Activated naive CD8-positive, alpha-beta T cell treated with anti-CD3 and anti-CD28 coated beads, Interleukin-2, amount 50 U/mL, for 16 hours (primary cell): Measurements from ENCODE around the gene ITCH.
"Not testable (repeated sequence)": the region's sequence is repeated elsewhere in the genome, so short reads cannot be mapped to it uniquely, and the experiment has no call there.

Experiments used
- DNase-seq: peaks from one replicate; pipeline ENCODE4 v3.0.0-alpha.2; 2020; ENCODE audit warnings: low read depth, low spot score

Gene ITCH

DNA sequence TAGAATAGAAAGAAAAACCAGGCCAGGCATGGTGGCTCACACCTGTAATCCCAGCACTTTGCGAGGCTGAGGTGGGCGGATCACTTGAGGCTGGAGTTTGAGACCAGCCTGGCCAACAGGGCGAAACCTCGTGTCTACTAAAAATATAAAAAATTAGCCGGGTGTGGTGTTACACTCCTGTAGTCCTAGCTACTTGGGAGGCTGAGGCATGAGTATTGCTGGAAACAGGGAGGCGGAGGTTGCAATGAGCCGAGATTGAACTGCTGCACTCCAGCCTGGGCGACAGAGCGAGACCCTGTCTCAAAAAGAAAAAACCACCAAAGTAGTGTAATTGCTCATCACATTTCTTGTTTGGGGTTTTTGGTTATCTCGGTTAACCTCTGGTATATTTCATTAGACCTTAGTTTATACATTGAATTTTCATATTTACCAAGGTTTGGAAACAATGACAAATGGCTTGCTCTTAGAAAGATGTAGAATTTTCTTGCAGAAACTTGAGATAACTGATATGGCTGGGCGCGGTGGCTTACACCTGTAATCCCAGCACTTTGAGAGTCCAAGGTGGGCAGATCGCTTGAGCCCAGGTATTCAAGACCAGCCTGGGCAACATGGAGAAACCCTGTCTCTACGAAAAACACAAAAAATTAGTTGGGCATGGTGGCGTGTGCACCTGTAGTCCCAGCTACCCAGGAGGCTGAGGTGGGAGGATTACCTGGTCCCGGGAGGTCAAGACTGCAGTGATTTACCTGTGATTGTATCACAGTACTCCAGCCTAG is 14.2 kb downstream of the ITCH start:
- no peak for DNase-seq

DNA sequence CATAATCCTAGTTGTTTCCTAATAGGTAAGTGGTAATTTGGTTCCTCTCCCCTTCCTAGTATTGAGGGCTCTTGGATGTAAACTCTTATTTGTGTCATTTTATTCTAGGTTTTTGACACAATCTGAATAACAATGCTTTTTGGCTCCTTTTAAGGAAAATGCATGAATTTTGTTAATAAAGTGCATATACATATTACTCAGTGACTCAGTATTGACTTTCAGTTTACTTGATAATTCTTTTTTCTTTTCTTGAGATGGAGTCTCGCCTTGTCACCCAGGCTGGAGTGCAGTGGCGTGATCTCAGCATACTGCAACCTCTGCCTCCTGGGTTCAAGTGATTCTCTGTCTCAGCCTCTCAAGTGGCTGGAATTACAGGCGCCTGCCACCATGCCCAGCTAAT is 19.1 kb downstream of the ITCH start:
- no peak for DNase-seq

GRCh38 chr20:34382877-34383455 is 19.9 kb downstream of the ITCH start:
- DNase-seq, result not testable (repeated sequence)

DNA sequence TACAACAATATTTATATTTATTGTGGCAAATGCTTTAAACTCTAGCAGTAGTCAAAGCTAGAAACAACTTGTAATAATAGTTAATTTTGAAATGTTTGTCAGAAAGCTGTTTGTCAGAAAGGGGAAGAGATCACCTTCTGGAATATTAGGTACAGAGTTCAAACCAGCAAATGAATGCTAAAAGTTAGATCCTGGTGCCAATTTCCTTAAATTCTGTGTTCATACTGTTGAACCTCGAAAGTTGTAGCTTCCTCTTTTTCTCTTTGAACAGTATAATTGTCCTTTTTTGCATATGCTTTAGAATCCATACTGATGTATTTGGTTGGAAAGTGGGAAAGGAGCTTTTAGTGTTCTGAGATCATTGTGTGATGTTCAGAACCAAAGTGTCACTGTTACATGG is 22.4 kb downstream of the ITCH start:
- DNase-seq, result no peak

- DNase-seq, result no peak
Observed at GRCh38 chr20:34388000-34388399, 24.9 kb downstream of the ITCH start.

DNA sequence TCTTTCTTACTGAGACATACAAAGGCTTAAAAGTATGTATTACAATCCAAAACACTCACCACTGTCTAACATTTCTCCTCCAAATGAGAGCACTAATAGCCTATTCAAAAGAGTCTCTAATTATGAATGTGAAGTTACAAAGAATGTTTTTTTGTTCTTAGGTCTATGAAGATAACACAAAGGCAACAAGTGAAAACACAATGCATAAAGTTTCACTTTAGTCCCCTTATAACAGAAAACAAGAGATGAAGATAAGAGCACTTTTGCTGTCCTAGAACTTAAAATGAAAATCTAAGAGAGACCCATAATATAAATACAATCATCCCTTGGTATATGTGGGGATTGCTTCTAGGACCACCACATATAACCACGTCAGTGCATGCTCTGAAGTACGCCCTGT is 25.6 kb downstream of the ITCH start:
- DNase-seq, result no peak

DNA sequence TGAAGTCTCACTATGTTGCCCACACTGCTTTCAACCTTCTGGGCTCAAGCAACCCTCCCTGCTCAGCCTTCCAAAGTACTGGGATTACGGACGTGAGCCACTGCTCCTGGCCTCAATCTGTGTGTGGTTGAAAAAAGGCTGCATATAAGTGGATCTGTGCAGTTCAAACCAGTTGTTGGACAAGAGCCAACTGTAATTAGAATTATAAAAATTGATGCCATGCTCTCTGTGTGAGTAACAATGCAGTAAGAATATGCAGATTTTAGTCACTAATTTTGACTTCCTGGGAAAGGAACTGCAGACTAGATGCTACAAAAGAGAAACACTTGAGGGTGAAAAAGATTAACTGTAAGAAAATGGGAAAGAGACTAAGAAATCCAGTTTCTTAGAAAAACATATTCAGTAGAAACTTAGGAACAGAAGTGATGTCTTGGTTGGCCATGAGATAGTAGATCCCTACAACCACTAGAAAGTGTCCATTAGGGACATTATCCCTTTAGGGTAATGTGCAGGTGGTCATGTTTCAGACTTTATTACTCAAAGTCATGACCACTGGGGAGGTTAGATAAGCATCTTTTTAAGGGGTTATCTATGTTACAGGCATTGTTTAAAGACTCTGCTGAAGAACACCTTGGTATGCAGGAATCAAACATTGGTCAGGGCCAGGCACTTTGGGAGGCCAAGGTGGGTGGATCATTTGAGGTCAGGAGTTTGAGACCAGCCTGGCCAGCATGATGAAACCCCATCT is 26.3 kb downstream of the ITCH start:
- DNase-seq, result no peak

DNA sequence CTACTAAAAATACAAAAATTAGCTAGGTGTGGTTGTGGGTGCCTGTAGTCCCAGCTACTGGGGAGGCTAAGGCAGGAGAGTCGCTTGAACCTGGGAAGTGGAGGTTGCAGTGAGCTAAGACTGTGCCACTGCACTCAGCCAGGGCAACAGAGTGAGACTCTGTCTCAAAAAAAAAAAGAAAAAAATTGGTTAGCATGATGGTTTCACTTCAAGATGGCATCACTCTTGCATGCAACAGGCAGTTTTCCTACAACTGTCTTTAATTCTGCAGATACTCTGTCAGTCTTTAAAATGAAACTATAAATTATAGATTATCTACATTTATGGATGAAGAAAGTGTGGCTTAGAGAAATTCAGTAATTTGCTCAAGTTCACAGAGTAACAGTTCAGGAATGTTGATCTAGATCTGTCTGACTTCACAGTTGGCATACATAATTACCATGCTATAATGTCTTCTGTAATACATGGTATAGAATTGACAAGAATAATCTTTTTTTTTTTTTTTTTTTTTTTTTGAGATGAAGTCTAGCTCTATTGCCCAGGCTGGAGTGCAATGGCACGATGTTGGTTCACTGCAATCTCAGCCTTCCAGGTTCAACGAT is 27.0 kb downstream of the ITCH start:
- no peak for DNase-seq

GRCh38 chr20:34396408-34396807 is 33.3 kb downstream of the ITCH start:
- no peak for DNase-seq

DNA sequence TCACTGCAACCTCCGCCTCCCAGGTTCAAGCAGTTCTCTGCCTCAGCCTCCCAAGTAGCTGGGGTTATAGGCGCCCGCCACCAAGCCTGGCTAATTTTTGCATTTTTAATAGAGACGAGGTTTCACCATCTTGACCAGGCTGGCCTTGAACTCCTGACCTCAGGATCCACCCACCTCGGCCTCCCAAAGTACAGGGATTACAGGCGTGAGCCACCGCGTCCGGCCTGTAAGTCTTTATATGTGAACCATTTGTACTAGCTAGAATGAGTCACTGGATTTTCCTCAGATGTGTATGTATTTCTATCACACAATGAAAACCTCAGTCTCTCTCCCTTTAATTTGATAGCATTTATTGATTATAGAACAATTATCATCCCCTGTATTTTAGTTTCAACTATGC is 34.0 kb downstream of the ITCH start:
- DNase-seq, result no peak

DNA sequence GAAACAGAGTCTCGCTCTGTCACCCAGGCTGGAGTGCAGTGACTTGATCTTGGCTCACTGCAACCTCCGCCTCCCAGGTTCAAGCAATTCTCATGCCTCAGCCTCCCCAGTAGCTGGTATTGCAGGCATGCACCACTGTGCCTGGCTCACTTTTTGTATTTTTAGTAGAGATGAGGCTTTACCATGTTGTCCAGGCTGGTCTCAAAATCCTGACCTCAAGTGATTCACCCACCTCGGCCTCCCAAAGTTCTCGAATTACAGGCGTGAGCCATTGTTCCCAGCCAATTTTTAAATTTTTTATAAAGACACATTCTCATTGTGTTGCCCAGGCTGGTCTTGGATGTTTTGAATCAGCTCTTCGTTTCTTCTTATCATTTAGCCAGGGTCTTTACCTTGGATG is 37.7 kb downstream of the ITCH start:
- not testable (repeated sequence) for DNase-seq

DNA sequence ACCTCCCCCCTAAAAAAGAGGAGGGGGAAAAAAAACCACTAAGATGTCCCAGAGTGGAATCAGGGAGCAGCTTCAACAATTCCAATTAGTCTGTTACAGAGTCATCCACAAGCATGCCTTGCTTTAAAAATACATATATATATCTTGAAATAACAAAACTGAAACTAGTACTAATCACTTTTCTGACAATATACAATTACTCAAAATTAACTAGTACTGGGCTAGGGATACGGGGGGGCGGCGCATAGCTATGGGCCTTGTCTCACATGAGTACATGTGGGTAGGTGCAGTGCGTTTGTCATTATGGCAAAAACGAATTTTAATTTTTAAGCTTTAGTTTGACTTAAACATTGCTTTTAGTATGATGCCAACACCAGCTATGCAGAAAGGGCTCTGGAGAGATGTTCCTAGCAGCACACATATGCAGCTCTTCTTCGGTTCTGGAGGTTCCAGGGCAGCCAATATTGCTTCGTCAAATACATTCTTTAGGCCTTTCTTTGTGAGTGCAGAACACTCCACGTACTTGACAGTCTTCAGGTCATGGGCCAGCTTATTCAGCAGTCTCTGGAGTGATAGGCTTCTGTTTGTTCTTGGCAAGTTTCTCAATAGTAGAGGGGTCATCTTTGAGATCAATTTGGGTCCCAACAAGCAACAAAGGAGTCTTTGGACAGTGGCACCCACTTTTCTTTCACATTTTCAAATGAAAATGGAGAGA is 38.8 kb downstream of the ITCH start:
- DNase-seq, result no peak

DNA sequence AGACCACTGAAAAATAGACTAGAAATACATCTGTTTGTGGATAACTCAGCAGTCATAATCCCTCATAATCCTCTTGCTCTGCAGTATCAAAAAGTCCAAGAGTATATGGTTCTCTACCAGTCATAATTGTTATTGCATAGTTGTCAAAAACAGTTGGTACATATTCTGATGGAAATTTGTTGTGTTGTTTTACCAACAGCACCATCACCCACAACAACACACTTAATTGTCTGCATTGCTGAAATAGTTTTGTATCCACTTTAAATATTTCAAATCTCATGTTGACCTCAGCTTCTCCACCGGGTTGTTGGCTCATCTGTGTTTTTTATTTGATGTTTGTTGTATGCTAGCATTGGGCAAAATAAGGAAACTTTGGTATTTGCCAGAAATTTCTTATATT is 39.4 kb downstream of the ITCH start:
- no peak for DNase-seq

DNA sequence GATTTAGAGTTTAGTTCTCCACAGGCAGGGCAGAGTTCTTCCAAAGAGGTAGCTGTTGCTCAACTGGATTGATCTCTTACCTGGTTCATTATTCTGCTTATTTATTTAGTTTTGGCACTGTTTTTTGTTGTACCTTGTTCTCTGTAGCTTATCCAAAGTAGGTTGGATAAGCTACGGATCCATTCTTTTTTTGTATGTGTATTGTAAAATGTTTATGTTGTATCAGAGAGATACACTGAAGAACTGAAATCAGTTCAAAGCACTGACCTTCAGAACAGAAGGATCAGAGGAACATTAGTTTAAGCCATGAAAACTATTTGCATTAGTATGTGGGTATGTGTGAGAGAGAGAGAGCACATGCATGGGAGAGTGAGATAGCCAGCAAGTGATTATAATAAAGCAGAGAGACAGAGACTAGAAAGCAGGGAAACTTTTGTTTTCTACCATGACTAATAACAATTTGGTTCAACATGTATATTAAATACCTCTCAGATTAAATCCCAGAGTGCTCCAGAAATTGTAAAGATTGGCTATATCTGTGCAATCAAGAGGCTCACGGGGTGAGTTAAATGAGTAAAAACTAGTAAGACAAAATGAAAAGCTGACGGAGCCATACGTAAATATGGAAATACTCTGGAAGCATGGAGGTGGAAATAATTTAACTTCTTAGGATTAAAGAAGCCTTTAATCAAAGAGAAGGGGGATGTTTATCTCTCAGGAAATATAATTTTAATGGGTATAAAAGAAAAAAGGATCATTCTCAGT is 40.2 kb downstream of the ITCH start:
- DNase-seq, result no peak

DNA sequence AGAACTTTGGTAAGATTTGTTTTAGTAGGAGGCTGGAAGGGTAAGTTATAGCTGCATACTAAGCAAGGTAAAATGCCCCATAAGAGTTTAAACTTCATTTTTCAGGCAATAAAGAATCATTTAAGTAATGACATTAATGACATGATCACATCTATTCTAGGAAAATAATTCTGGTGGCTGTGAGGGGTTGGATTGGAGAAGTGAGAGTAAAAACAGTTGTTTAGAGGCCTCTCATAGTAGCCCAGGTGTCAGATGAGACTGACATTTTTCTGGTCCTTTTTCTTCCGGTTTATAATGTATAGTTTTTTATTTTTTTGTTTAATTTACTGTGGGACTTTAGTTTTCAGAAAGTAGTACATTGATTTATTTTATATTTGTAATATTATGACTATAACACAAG is 40.8 kb downstream of the ITCH start:
- no peak for DNase-seq

- no peak for DNase-seq
Observed at GRCh38 chr20:34404803-34405202, 41.7 kb downstream of the ITCH start.

GRCh38 chr20:34405247-34405651 is 42.2 kb downstream of the ITCH start:
- DNase-seq, result not testable (repeated sequence)

GRCh38 chr20:34405942-34406341 is 42.9 kb downstream of the ITCH start:
- DNase-seq, result not testable (repeated sequence)

DNA sequence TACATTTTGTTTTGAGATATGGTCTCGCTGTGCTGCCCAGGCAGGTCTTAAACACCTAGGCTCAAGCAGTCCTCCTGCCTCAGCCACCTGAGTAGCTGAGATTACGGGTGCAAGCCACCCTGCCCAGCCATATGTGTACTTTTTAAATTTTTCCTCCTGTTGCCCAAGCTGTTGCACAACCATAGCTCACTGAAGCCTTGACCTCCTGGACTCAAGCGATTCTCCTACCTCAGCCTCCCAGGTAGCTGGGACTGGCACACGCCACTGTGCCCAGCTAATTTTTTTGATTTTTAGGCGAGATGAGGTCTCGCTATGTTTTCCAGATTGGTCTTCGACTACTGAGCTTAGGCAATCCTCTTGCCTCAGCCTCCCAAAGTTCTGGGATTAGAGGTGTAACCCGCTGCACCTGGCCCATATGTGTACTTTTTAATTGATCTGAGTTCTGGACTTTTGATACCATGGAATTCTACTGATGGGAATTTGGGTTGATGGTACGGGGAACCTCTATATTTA is 44.9 kb downstream of the ITCH start:
- no peak for DNase-seq

DNA sequence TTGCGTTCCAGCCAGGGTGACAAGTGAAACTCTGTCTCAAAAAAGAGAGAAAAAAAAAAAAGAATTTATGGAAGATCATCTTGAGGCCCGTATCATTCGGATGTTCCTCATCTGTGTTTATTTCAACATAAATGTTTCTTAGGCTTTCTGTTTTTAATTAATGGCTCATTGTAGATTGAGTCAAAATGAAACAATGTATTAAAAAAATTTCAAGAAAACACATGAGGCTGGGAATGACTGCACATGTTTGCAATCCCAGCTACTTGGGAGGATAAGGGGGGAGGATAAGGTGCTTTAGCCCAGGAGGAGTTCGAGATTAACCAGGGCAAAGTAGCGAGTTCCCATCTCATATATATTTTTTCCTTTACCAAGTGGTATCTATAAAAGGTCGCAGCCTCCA is 47.3 kb downstream of the ITCH start:
- DNase-seq, result no peak

DNA sequence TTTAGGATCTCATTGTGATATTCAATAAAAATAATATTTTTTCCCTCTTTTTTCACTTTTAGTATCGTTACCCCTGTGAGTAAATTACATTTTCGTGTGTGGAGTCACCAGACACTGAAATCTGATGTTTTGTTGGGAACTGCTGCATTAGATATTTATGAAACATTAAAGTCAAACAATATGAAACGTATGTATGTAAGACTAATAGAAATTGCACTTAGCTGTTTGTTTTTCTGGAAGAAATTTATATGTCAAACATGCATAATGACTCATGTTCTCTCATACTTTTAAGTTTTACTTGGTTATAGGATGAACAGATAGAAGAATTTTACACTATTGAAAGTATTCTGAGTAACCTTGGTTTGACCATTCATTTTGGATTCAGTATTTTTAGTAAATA is 49.4 kb downstream of the ITCH start:
- no peak for DNase-seq
